Esophagus squamous epithelium (tissue), 5 donors: ENCODE measurements around the gene DNM3. TPM values are rescaled to one million over a fixed set of nuclear protein-coding genes. Genes with fewer than 3 reads are reported as not detected.
"Not testable (repeated sequence)": the region's sequence is repeated elsewhere in the genome, so short reads cannot be mapped to it uniquely, and the experiment has no call there.

Source experiments
- DNase-seq: peaks from one replicate; lab custom pipeline; 2025; lab: John Stamatoyannopoulos, UW
- H3K27ac ChIP-seq, 4 donors: fragments of 200-600 bp; sonication (generic); one replicate each; pipeline ENCODE4 v1.5.1; 2016 to 2019; ENCODE audit warnings: mild to moderate bottlenecking in 1 of 4
- H3K27me3 ChIP-seq, 4 donors: fragments of 200-600 bp; sonication (generic); 1 replicate in 3 of 4; 2 replicates in 1 of 4; pipeline versions ENCODE4 v1.5.1 to v1.6.0; 2017 to 2021; ENCODE audit warnings: antibody characterized with exemption in 1 of 4
- H3K36me3 ChIP-seq, 3 donors: fragments of 200-600 bp; sonication (generic); one replicate each; pipeline ENCODE4 v1.5.1; 2016 to 2019
- H3K4me1 ChIP-seq, 3 donors: fragments of 200-600 bp; sonication (generic); one replicate each; pipeline ENCODE4 v1.5.1; 2017 to 2019
- H3K4me3 ChIP-seq, 4 donors: fragments of 200-600 bp; sonication (generic); 1 replicate in 3 of 4; 2 replicates in 1 of 4; pipeline ENCODE4 v1.5.1; 2016 to 2019; ENCODE audit warnings: mild to moderate bottlenecking in 2 of 4, moderate library complexity in 1 of 4
- H3K9me3 ChIP-seq, 3 donors: fragments of 200-600 bp; sonication (generic); one replicate each; pipeline ENCODE4 v1.5.1; 2016 to 2019
- CTCF ChIP-seq, 6 experiments: fragments of 450-650 bp in 4 of 6; fragments of 200-600 bp in 2 of 6; sonication (generic) in 2 of 6; IDR thresholded peaks; one replicate each; pipeline ENCODE4 v1.5.1; 2016 to 2019; ENCODE audit warnings: antibody characterized with exemption in 6 of 6, mild to moderate bottlenecking in 4 of 6, moderate library complexity in 4 of 6
- POLR2A ChIP-seq, 4 donors: fragments of 450-650 bp; IDR thresholded peaks; one replicate each; pipeline ENCODE4 v1.6.1; 2017; ENCODE audit warnings: antibody characterized with exemption in 4 of 4, mild to moderate bottlenecking in 4 of 4, moderate library complexity in 3 of 4
- WGBS, 2 donors: methylation state at CpG; one replicate each; pipeline ENCODE4 v1.1.5; 2018; 5-methylcytosine and 5-hydroxymethylcytosine counted together
- intact Hi-C: fragments of 100-400 bp; cut with DNase I; formaldehyde crosslinking; loops from one replicate; pipeline ENCODE4 v1.15.0; 2022
- total RNA-seq, 4 donors: library from RNA; depleted of rRNA; stranded (reverse); fragments of >200 nt; gene quantifications; one replicate each; pipeline ENCODE4 v1.1.0, GENCODE V29; 2016
- donor health status: DM: yes; HTN: yes; CAD: no.

The DNM3 gene
- total RNA-seq, 4 donors from 2014 or later: 0.91 to 3.2 (median 1.8) TPM

DNA sequence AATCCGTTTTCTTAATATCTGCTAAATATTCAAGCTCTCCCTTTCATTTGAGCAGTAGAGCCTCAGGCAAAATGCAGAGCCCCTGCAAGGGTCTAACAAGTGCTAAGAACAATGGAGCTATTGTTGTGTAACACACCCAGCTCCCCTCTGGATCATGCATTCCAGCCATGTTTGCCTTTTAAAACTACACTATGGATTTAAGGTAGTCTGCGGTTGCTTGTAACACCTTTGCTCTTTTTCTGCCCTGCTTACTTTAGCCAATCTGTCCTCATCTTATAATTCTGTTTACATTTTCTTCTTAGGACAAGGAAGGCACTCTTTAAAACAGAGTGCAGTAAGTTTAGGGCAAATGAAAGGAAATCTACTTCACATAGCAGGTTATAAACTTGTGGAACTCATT, 519.2 kb downstream of the DNM3 start:
- no peak overlapping the region for H3K4me3 ChIP-seq
- TF ChIP-seq CTCF (IDR thresholded peaks at IDR 0.05) (no peak), POLR2A (IDR thresholded peaks at IDR 0.05) (no peak)
- no peaks in the 10 kb centered on the region for H3K36me3 ChIP-seq
- DNase-seq: no peak
- no peaks in the 10 kb centered on the region for H3K27me3 ChIP-seq
- H3K27ac ChIP-seq: no peak overlapping the region
- intact Hi-C loops: no loop called here
- H3K9me3 ChIP-seq: peaks cover 0 to 2% (median 0%) of the 10 kb centered on the region in 3 donors
- whole genome bisulfite sequencing, 2 donors: 54 to 60% methylated on average over 2 of the region's 2 CpGs
- H3K4me1 ChIP-seq: peaks cover 4 to 32% (median 22%) of the 10 kb centered on the region in 3 donors

DNA sequence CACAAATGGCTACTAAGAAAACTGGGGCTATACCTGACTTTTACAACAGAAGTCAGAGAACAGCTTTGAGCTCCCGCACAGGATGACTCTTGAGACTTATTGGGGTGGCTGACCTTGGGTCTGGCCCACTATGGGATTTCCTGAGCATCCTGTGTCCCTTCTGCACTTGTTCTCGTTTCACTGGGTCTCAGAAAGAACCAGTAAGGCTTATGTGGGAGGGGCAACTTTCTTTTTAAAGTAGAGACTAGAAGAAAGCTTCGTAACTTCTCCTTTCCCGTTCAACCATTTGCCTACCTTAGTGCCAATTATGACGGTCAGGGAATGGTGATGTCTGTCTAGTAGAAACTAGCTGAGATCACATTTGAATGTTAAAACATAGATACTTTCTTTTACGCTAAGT, 519.7 kb downstream of the DNM3 start:
- Histone ChIP-seq H3K36me3 (no peaks in the 10 kb centered on the region), H3K4me1 (peaks cover 4 to 32% (median 22%) of the 10 kb centered on the region in 3 donors), H3K27me3 (no peaks in the 10 kb centered on the region), H3K4me3 (no peak overlapping the region), H3K9me3 (peaks cover 0 to 6% (median 0%) of the 10 kb centered on the region in 3 donors), H3K27ac (no peak overlapping the region)
- WGBS, 2 donors: 77 to 80% methylated on average over 6 of the region's 6 CpGs
- TF ChIP-seq POLR2A (IDR thresholded peaks at IDR 0.05) (no peak), CTCF (IDR thresholded peaks at IDR 0.05) (no peak)
- intact Hi-C loops: no loop called here
- no peak for DNase-seq

GRCh38 chr1:172363852-172364251, 522.6 kb downstream of the DNM3 start:
- TF ChIP-seq POLR2A (IDR thresholded peaks at IDR 0.05) (no peak), CTCF (IDR thresholded peaks at IDR 0.05) (no peak)
- intact Hi-C loops: no loop called here

GRCh38 chr1:172371646-172372045, 530.3 kb downstream of the DNM3 start:
- H3K27ac ChIP-seq, intact Hi-C loops, H3K36me3 ChIP-seq, DNase-seq, H3K4me1 ChIP-seq, H3K4me3 ChIP-seq, H3K27me3 ChIP-seq: not testable (repeated sequence)
- WGBS, 2 donors: 96 to 99% methylated on average over 1 to 3 of the region's 3 CpGs
- H3K9me3 ChIP-seq: peaks cover 0 to 10% (median 0%) of the 10 kb centered on the region in 3 donors

More at GRCh38 chr1:172363852-172364251, 522.6 kb downstream of the DNM3 start:
- H3K36me3 ChIP-seq: no peaks in the 10 kb centered on the region
- no peaks in the 10 kb centered on the region for H3K27me3 ChIP-seq
- peaks cover 0 to 10% (median 7%) of the 10 kb centered on the region in 3 donors for H3K9me3 ChIP-seq
- no peak overlapping the region for H3K27ac ChIP-seq
- H3K4me1 ChIP-seq: peaks cover 0 to 18% (median 12%) of the 10 kb centered on the region in 3 donors
- H3K4me3 ChIP-seq: no peak overlapping the region
- no peak for DNase-seq

- no peaks in the 10 kb centered on the region for H3K9me3 ChIP-seq
- no peaks in the 10 kb centered on the region for H3K36me3 ChIP-seq
- H3K4me3 ChIP-seq: no peak overlapping the region
- H3K4me1 ChIP-seq: no peaks in the 10 kb centered on the region
- no peaks in the 10 kb centered on the region for H3K27me3 ChIP-seq
- intact Hi-C loops: no loop called here
- no peak for TF ChIP-seq POLR2A (IDR thresholded peaks at IDR 0.05)
- no peak for TF ChIP-seq CTCF (IDR thresholded peaks at IDR 0.05)
- WGBS, 2 donors: 42 to 46% methylated on average over 1 of the region's 1 CpG
- no peak overlapping the region for H3K27ac ChIP-seq
- DNase-seq: no peak
These were observed 532.6 kb downstream of the DNM3 start for GRCh38 chr1:172373864-172374263.

GRCh38 chr1:172375211-172375631, 533.9 kb downstream of the DNM3 start:
- Histone ChIP-seq H3K4me3 (no peak overlapping the region), H3K27me3 (no peaks in the 10 kb centered on the region), H3K9me3 (no peaks in the 10 kb centered on the region), H3K27ac (no peak overlapping the region), H3K4me1 (no peaks in the 10 kb centered on the region), H3K36me3 (no peaks in the 10 kb centered on the region)
- no peak for TF ChIP-seq POLR2A (IDR thresholded peaks at IDR 0.05)
- TF ChIP-seq CTCF (IDR thresholded peaks at IDR 0.05): no peak
- intact Hi-C loops: no loop called here
- 57 to 58% methylated on average over 2 of the region's 2 CpGs for WGBS, 2 donors
- no peak for DNase-seq
